ENCODE measurements around the gene COBL.

The COBL gene

DNA sequence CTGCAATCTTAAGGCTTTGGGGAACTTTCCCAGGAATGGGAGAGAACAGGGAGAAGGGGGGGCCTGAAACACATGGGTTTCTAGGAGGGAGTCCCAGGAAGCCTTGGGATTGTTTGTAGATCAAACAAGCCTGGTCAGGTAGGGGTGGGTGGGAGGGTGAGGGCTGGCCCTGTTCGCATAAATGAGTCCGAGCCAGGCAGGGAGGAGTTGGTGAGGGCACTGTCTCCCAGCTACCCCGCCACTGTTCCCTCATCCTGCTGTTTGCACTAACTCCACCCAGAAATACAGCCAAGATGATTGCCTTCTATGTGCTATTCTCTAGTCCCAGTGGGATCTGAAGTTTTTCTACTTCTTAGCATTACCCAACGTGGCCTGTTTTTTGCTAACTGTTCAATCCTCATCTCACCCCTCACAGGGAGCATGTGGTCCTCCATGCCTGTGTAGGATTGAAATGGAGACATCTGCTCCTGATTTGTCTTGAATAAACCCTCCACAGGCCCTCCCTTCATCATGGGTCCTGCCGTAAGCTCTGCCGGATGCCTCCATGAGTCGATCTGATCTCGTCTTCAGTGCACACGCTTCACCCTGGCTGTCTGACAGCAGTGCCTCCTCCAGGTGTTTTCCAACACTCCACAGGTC, 257.0 kb downstream of the COBL start:
- DNase-seq (ENCODE audit: low read depth): peak; percentile 9
- no peak overlapping the region for H3K4me3 ChIP-seq (ENCODE audit: low read length)
- TF ChIP-seq, protein P1, sequence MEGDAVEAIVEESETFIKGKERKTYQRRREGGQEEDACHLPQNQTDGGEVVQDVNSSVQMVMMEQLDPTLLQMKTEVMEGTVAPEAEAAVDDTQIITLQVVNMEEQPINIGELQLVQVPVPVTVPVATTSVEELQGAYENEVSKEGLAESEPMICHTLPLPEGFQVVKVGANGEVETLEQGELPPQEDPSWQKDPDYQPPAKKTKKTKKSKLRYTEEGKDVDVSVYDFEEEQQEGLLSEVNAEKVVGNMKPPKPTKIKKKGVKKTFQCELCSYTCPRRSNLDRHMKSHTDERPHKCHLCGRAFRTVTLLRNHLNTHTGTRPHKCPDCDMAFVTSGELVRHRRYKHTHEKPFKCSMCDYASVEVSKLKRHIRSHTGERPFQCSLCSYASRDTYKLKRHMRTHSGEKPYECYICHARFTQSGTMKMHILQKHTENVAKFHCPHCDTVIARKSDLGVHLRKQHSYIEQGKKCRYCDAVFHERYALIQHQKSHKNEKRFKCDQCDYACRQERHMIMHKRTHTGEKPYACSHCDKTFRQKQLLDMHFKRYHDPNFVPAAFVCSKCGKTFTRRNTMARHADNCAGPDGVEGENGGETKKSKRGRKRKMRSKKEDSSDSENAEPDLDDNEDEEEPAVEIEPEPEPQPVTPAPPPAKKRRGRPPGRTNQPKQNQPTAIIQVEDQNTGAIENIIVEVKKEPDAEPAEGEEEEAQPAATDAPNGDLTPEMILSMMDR (conservative IDR thresholded peaks at IDR 0.05; ENCODE audit: low read length): no peak

DNA sequence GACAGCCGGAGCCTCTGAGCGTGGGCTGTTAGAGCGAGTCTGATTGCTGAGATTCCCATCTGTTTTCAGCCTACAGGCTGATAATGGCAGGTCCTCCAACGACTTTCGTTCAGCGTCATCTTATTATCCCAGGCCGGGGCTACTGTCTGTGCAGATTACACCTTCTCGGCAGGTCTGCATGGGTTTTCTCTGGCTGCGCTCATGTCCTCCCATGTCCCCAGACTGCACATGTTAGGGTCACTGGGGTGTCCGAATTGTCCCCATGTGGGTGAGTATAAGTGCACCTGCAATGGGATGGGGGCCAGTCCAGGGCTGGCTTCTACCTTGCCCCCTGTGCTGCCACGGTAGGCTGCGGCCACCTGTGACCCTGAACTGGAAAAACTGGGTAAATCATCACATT, 257.8 kb downstream of the COBL start:
- H3K4me3 ChIP-seq (ENCODE audit: low read length): no peak overlapping the region
- DNase-seq (ENCODE audit: low read depth): no peak
- TF ChIP-seq, protein P1 (conservative IDR thresholded peaks at IDR 0.05; ENCODE audit: low read length): no peak

DNA sequence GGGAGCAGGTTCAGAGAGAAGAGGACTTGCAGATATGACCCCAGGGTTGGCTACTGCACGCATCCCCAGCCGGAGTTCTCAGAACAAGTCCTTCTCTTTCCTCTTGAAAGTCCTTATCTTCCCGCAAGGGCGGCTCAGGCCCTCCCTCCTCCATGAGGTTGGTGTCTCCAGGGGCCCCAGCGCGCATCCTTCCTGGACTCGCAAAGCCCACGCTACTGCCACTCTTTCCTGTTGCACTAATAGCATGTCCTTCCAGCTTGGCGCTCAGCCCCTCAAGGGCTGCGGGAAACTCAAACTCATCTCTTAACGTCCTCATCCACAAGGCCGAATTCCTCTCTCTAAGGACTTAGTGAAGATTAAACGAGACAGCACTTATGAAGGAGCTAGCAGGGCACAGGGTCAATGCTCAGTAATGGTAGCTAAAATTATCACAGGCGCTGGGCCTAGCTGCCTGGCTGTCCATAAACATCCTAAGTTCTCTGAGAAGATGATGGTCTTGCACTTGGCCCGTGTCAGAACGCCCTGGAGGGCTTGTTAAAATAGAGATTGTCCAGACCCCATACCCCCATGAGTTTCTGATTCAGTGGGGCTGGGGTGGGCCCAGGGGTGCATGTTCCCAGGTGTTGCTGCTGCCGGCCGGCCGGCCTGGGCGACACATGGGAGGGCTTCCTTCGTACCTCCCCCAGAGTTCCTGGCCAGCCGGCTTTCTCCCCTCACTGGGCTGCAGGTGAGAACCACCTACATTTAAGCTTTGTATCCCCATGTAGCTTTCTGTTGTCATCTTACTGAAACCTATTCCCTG, 261.4 kb downstream of the COBL start:
- no peak for DNase-seq (ENCODE audit: low read depth)

DNA sequence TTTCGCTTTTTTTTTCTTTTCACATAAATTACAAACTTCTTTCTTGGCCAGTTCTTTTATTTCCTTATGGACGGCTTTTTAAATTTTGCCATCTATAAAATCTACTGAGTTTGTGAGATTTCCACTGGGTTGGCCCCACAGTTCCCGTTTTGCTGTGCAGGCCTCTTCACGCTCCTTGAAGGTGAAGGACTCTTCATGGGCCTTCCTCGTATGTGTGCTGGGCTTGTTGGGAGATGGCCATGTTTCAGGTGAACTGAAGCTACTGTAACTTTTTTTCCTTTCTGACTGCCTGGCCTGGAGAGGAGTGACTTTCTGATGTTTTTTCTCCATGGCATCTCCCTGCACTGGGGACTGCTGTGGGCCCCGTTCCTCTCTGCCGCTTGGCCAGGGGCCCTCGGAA, 262.4 kb downstream of the COBL start:
- H3K4me3 ChIP-seq (ENCODE audit: low read length): no peak overlapping the region
- no peak for DNase-seq (ENCODE audit: low read depth)
- TF ChIP-seq, protein P1 (conservative IDR thresholded peaks at IDR 0.05; ENCODE audit: low read length): no peak

More for the DNA sequence above, 261.4 kb downstream of the COBL start:
- H3K4me3 ChIP-seq (ENCODE audit: low read length): no peak overlapping the region
- TF ChIP-seq, protein P1 (conservative IDR thresholded peaks at IDR 0.05; ENCODE audit: low read length): no peak

DNA sequence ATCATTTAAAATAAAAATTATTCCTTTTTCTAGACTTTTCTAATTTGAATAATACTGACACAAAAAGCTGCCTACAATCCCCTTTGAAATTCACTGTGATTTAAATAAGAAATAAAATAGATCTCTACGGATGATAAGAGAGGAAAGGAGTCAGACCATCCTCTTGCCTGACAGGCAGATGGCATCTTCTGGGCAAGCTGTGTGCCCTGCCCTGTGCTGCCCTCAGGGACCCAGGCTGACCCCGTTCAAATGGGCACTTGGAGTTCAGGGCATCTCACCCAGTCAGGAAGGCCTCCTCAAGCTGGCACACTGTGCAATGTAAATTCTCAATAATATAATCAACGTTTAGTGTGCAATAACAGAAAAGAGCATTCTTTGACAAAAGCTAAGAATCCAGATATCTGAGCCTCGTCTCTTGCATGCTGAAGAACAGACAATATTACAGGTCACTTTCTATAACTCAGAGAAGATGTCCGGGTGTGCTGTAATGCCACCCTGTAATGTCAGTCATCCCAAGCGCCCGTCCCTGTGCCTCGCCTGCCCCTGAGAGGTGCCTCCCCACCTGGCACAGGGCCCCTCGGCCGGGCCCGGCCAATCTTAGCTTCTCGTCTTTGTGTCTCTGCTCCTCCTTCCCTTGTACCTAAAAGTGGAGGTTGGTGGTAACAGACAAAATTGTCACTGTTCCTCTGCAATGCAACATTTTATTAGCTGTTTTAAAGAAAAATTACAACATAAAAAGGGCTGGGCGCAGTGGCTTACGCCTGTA, 263.3 kb downstream of the COBL start:
- TF ChIP-seq, protein P1 (conservative IDR thresholded peaks at IDR 0.05; ENCODE audit: low read length): no peak
- DNase-seq (ENCODE audit: low read depth): no peak
- no peak overlapping the region for H3K4me3 ChIP-seq (ENCODE audit: low read length)

DNA sequence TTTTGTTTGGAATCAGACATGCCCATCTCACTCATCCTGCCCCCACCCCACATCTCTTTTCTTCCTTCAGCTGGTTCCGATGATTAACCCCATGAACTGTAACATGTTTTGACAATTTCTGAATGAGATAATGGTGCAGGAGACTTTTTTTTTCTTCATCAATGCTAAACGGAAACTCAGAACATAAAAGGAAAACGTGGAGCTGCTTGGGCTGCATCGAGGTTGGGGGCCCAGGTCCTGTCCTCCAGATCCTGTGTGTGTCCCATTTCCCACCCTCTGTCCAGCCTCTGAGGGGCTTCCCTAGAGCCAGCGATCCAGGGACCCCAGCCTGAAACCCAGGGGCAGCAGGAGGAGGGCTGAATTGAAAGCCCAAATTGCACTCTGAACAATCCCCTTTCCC, 270.1 kb downstream of the COBL start:
- no peak for DNase-seq (ENCODE audit: low read depth)
- TF ChIP-seq, protein P1 (conservative IDR thresholded peaks at IDR 0.05; ENCODE audit: low read length): no peak
- H3K4me3 ChIP-seq (ENCODE audit: low read length): no peak overlapping the region
